NCI-H187 treated with DMSO at 0.1 percent for 48 hours (cell line): Measurements from ENCODE around the gene CHI3L2.

Experiments used
- DNase-seq: peaks from one replicate; lab custom pipeline; 2025; lab: John Stamatoyannopoulos, UW

CHI3L2 gene, protein sequence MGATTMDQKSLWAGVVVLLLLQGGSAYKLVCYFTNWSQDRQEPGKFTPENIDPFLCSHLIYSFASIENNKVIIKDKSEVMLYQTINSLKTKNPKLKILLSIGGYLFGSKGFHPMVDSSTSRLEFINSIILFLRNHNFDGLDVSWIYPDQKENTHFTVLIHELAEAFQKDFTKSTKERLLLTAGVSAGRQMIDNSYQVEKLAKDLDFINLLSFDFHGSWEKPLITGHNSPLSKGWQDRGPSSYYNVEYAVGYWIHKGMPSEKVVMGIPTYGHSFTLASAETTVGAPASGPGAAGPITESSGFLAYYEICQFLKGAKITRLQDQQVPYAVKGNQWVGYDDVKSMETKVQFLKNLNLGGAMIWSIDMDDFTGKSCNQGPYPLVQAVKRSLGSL

DNA sequence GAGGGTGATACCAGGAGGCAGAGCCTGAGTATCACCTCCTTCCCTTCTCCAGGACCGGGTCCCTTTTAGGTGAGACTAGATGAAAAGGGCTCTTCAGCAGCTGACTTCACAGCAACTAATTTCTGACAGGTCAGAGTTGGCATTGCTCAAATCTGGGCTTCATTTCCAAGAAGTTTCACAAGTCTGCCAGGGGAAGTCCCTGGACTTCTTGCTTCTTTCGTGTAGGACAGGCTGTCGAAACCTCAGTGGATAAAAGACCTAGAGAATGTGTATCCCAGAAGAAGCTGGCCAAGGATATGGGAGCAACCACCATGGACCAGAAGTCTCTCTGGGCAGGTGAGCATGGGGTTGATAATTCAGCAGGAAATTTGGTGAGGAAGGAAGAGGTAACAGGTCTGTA, at the start of gene CHI3L2:
Gene CHI3L2 (plus strand): TSS at position 280 of the 400 bp plus-strand sequence. CDS start 17 bp downstream, at position 297.
- no peak for DNase-seq

GRCh38 chr1:111179968-111180533, 47.5 kb upstream of the CHI3L2 start:
- no peak for DNase-seq

DNA sequence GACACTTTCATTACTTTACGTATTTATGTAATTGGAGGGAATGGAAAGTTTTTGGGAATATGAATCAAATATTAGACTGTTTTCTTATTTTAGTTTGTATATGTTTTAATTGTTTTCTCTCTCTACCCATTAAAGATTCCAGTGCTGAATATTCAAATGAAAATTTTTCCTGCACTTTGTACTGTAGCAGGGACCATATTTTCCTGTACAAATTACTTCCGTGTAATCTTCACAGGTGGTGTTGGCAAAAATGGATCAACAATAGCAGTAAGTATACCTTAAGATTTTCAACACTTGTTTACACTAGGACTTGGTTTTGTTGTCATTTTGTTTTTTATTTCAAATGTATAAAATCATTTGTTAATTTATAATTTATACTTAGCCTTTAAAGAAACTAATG, 45.5 kb upstream of the CHI3L2 start:
- DNase-seq = no peak

DNA sequence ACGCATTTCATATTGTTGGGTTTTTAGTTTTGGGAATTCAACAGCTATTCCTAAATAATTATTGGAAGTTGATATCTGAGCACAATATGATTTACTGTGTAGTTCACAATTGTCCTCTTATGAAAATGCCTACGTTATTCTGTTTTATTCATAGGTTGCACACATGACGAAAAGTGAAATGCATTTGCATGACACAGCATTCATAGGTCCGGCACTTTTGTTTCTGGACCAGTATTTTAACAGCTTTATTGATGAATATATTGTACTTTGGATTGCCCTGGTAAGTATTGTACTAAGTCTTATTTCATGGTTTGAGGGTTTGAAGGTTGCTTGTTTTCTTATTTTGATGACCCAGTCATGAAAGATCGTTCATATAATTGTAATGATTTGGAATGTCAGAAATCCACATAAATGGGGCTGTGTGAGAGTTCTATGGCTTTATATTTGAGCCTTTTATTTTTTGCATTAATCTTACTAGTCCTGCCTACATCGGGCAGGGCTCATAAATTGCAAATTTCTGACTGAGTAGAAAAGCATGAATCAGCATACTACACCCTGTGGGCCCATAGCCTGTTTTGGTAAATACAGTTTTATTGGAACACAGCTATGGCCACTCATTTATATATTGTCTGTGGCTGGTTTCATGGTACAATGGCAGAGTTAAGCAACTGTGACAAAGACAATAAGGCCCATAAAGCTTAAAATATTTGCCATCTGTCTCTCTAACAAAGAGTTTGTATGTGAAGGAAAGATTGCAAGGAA, 44.0 kb upstream of the CHI3L2 start:
- DNase-seq = no peak

- no peak for DNase-seq
Observed at GRCh38 chr1:111184663-111185062, 42.9 kb upstream of the CHI3L2 start.

- DNase-seq = no peak
Observed at GRCh38 chr1:111190931-111191451, 36.5 kb upstream of the CHI3L2 start.

DNA sequence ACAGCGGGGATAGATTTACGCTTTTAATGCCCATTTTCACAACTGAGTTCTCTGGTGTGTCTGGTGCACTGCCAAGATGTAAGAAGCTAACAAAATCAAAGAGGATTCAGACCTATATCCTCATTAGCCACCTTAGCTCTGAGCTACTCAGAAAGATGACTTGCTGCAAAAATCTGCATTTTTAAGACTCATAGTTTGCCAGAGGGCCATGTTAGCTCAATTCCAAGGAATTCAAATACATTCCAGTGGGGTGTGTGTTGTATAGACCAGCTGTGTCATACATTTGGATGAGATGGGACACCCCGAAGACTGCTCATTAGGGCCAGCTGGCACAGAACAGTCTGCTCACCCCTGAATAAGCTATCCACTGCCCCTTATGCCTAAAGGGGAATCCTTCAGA, 36.0 kb upstream of the CHI3L2 start:
- no peak for DNase-seq

- no peak for DNase-seq
Observed at GRCh38 chr1:111192074-111192473, 35.4 kb upstream of the CHI3L2 start.

DNA sequence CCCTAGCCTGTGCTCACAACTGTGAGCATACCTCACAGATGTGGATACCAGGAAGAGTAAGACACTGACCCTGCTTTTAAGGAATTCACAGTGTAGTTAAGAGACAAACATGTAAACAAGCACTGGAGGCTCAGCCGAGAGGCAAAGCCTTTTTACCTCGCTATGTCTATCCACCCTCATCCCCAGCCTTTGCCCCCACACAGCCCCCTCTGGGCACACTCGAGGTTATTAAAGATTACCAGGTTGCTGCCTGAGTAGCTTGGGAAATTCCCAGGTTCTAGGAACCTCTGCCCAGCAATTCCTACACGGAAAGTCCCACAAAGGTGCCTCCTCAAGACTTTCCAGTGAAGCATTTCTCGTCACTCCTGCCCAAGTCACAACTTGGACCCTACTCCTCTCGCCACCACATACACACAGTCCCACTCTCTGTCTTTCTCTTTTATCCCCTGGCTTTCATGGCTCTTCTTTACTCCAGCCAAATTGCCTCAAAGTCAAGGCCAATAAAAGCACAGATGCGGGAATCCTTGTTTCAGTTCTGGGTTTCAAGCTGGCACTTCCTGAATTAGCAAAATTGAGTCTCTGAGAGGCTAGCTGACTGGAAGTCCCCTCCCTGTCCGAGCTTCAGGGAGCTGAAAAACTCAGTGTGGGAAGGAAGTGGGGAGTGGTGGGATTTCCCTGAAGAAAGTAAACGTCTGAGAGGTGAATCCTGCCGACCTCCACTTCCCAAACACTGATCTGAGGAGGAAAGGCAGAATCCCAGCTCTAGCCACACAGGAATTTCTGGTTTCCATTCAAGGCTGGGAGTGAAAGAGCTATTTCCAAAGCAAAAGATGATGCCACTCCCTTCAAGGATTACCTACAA, 34.6 kb upstream of the CHI3L2 start:
- DNase-seq = no peak

DNA sequence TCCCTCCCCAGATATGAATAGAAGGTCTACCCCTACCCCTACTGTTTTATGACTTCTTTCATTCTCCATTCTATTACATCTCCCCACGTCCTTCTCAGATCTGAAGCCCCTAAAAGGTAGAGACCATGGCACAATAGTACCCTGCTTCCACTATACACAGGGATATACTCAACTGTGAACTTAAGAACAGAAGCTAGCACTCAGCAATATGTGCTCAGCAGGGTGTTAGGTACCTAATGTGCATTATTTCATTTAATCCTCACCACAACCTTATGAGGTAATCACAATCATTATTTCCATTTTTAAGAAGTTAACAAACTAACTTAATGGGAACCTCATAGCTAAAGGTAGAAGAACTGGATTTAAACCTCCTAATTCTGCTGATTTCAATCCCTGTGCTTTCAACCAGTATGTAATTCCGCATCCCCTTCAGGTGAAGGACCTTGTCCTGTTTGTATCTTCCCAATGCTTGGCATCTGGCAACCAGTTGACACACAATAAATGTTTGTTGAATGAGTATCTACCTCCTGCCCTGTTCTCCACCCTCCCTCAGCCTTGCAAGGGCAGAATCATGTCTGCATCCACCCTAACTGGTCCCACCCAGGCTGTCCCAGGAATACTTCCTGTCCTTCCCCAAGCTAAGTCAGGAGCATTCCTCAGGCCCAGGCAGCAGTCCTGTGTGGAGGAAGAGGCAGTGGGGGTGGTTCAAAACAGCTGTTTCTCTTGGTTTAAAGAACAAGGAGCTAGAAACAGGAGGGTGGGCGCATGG, 33.6 kb upstream of the CHI3L2 start:
- no peak for DNase-seq

- DNase-seq = no peak
Observed at GRCh38 chr1:111195002-111195684, 32.4 kb upstream of the CHI3L2 start.

DNA sequence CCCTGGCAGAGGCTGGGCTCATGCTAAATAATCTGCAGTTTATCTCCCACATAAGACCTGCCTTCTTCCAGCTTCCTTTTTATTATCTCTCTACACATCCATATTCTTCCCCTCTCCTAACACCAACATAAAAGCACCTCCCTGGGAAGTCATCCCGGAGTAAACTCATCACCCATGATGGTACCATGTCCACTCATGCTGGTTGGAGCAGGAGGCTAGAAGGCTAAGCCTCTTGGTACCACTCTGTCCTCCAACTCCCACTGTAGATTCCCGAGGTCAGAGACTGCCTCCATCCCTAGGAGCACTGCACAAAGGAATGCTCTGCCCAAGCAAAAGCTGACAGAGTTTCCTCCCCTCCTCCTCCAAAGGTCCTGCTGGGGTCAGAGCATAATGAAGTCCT, 31.3 kb upstream of the CHI3L2 start:
- DNase-seq = no peak

GRCh38 chr1:111197598-111198284, 29.8 kb upstream of the CHI3L2 start:
- DNase-seq = no peak

- DNase-seq = no peak
Observed at GRCh38 chr1:111198836-111199235, 28.7 kb upstream of the CHI3L2 start.

DNA sequence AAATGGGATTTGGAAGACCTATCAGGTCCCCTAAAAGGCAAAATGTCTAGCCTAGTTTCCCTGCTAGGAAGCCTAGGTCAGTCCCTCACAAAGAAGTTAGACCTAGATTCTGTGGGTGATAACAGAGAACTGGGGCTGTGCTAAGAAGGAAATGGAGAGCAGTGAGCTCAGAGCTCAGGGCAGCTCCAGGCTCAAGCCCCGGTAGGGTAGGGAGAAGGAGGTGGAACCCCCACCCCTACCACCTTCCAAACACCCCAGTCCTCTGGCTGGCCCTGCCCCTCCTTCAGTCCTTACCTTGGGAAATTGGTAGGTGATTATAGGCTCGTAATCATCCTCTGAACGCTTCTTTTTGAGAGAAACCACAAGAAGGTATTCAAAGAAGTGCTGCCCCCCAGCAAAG, 28.2 kb upstream of the CHI3L2 start:
- no peak for DNase-seq

GRCh38 chr1:111199881-111200801, 27.4 kb upstream of the CHI3L2 start, which contains the start of gene DENND2D:
Gene DENND2D (minus strand): TSS chr1:111200646. CDS start chr1:111200459, 187 bp downstream.
- DNase-seq = no peak

DNA sequence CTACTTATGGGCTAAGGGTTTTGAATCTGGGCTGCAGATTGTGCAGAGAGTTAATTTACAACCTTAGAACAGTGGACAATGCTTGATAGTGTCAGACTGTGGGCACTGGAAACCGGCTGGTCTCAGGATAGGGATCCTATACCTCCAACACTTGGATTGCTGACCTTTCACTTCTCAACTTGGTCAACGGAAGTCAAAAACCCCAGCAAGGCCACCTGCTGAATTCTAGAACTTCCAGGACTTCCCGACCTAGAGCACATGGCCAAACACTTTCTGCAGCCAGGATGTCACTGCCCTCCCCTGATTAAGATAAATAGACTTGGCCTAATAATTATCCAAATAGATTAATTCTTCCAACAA, 26.7 kb upstream of the CHI3L2 start:
- DNase-seq = no peak

- no peak for DNase-seq
Observed at GRCh38 chr1:111201275-111202090, 26.0 kb upstream of the CHI3L2 start.
